Thyroid gland (tissue), 4 donors: ENCODE measurements around the gene ADAMTSL4.

ENCODE experiments used
- POLR2A ChIP-seq, 2 donors: fragments of 450-650 bp; IDR thresholded peaks; one replicate each; pipeline ENCODE4 v1.6.1; 2017; ENCODE audit warnings: antibody characterized with exemption in 2 of 2, mild to moderate bottlenecking in 2 of 2, moderate library complexity in 1 of 2
- TF ChIP-seq, protein P1 (sequence below), 6 experiments: fragments of 200-600 bp in 3 of 6; fragments of 450-650 bp in 3 of 6; sonication (generic) in 3 of 6; IDR thresholded peaks; one replicate each; pipeline ENCODE4 v1.5.1; 2016 to 2019; ENCODE audit warnings: antibody characterized with exemption in 6 of 6, mild to moderate bottlenecking in 2 of 6, inconsistent platforms in 1 of 6, moderate library complexity in 1 of 6

GRCh38 chr1:150568594-150568966, 19.4 kb downstream of the ADAMTSL4 start:
- TF ChIP-seq, protein P1, sequence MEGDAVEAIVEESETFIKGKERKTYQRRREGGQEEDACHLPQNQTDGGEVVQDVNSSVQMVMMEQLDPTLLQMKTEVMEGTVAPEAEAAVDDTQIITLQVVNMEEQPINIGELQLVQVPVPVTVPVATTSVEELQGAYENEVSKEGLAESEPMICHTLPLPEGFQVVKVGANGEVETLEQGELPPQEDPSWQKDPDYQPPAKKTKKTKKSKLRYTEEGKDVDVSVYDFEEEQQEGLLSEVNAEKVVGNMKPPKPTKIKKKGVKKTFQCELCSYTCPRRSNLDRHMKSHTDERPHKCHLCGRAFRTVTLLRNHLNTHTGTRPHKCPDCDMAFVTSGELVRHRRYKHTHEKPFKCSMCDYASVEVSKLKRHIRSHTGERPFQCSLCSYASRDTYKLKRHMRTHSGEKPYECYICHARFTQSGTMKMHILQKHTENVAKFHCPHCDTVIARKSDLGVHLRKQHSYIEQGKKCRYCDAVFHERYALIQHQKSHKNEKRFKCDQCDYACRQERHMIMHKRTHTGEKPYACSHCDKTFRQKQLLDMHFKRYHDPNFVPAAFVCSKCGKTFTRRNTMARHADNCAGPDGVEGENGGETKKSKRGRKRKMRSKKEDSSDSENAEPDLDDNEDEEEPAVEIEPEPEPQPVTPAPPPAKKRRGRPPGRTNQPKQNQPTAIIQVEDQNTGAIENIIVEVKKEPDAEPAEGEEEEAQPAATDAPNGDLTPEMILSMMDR (IDR thresholded peaks at IDR 0.05) = no peak
- TF ChIP-seq POLR2A (IDR thresholded peaks at IDR 0.05) = no peak
